ENCODE results near the gene UHRF1.
"Not testable (repeated sequence)": the region's sequence is repeated elsewhere in the genome, so short reads cannot be mapped to it uniquely, and the experiment has no call there.

The UHRF1 gene

DNA sequence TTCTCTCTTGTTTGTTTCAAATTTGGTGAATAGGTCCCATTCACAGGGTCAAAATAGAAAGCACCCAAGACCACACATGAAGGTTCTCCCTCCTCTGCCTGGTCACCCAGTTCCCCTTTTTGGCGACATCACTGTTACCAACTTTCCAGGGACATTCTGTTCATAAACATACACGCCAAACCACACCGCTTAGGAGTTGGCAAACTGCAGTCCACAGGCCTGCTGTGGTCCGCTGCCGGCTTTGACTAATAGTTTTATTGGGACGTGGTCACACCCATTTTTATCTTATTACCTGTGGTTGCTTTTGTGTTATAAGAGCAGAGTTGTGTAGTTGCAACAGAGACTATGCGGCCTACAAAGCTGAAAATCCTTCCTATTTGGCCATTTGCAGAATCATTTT, 24.2 kb downstream of the UHRF1 start:
- 80% methylated on average over 6 of the region's 7 CpGs for WGBS, 2 experiments
- Histone ChIP-seq H3K4me1 (ENCODE audit: control insufficient read depth, insufficient read depth, low read length) (no peaks in the 10 kb centered on the region), H3K27me3 (ENCODE audit: control insufficient read depth, insufficient read depth, low read length, poor library complexity, severe bottlenecking) (no peaks in the 10 kb centered on the region), H3K36me3 (ENCODE audit: control insufficient read depth, insufficient read depth, low read length) (peaks cover 42% of the 10 kb centered on the region), H3K4me3 (ENCODE audit: insufficient read depth, low read depth, low read length) (no peak overlapping the region), H3K27ac (ENCODE audit: insufficient read depth, low read depth, low read length, poor library complexity, severe bottlenecking) (no peak overlapping the region), H3K9me3 (ENCODE audit: control insufficient read depth, low read length) (no peaks in the 10 kb centered on the region)

DNA sequence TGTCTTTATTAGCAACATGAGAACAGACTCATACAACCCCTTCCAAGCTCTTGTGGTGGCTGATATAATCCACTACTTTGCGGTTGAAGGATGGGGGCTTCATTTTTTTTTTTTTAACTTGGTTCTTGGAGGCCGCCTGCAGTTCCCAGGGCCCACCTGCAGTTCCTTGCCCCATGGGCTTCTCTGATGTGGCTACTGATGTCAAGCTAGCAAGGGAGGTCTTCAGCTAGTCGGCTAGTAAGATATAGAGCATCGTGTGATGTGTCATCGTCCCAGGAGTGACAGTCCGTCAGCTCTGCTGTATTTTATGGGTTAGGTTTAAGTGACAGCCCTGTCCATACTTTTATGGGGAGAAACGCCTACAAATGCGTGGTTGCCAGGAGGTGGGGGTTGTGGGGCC, 26.1 kb downstream of the UHRF1 start:
- H3K27me3 ChIP-seq (ENCODE audit: control insufficient read depth, insufficient read depth, low read length, poor library complexity, severe bottlenecking), result no peaks in the 10 kb centered on the region
- no peaks in the 10 kb centered on the region for H3K4me1 ChIP-seq (ENCODE audit: control insufficient read depth, insufficient read depth, low read length)
- no peak overlapping the region for H3K4me3 ChIP-seq (ENCODE audit: insufficient read depth, low read depth, low read length)
- H3K27ac ChIP-seq (ENCODE audit: insufficient read depth, low read depth, low read length, poor library complexity, severe bottlenecking), result no peak overlapping the region
- 95 to 96% methylated on average over 8 of the region's 8 CpGs for WGBS, 2 experiments
- H3K9me3 ChIP-seq (ENCODE audit: control insufficient read depth, low read length), result no peaks in the 10 kb centered on the region
- peaks cover 36% of the 10 kb centered on the region for H3K36me3 ChIP-seq (ENCODE audit: control insufficient read depth, insufficient read depth, low read length)

DNA sequence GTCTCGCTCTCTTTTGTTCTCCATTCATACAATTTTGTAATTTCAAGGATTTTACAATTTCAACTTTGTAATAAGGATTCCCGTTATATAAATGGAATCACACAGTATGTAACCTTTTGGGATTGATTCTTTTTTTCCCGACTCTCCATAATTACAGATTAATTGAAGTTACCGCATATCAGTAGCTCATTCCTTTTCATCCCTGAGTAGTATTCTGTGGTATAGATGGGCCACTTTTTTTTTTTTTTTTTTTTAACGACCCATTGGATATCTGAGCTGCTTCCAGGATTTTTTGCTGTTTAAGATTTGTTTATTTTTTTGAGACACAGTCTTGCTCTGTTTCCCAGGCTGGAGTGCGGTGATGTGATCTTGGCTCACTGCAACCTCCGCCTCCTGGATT, 27.8 kb downstream of the UHRF1 start:
- H3K9me3 ChIP-seq (ENCODE audit: control insufficient read depth, low read length), result no peaks in the 10 kb centered on the region
- no peaks in the 10 kb centered on the region for H3K4me1 ChIP-seq (ENCODE audit: control insufficient read depth, insufficient read depth, low read length)
- H3K4me3 ChIP-seq (ENCODE audit: insufficient read depth, low read depth, low read length), result no peak overlapping the region
- no peak overlapping the region for H3K27ac ChIP-seq (ENCODE audit: insufficient read depth, low read depth, low read length, poor library complexity, severe bottlenecking)
- 97 to 98% methylated on average over 6 to 7 of the region's 7 CpGs for WGBS, 2 experiments
- no peaks in the 10 kb centered on the region for H3K27me3 ChIP-seq (ENCODE audit: control insufficient read depth, insufficient read depth, low read length, poor library complexity, severe bottlenecking)
- H3K36me3 ChIP-seq (ENCODE audit: control insufficient read depth, insufficient read depth, low read length), result peaks cover 37% of the 10 kb centered on the region

DNA sequence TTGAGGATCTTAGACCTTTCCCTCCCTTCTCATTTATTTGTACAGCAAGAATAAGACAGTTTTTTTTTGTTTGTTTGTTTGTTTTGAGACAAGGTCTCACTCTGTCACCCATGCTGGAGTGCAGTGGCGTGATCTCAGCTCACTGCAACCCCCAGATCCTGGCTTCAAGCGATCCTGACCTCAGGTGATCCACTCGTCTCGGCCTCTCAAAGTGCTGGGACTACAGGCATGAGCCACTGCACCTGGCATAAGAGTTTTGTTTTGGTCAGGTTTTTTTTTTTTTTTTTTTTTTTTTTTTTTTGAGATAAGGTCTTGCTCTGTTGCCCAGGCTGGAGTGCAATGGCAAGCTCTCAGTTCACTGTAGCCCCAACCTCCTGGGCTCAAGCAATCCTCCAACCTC, 29.2 kb downstream of the UHRF1 start:
- WGBS, 2 experiments, result 98% methylated on average over 4 of the region's 4 CpGs
- H3K4me1 ChIP-seq (ENCODE audit: control insufficient read depth, insufficient read depth, low read length); H3K27ac ChIP-seq (ENCODE audit: insufficient read depth, low read depth, low read length, poor library complexity, severe bottlenecking); H3K27me3 ChIP-seq (ENCODE audit: control insufficient read depth, insufficient read depth, low read length, poor library complexity, severe bottlenecking); H3K4me3 ChIP-seq (ENCODE audit: insufficient read depth, low read depth, low read length); H3K9me3 ChIP-seq (ENCODE audit: control insufficient read depth, low read length): not testable (repeated sequence)
- peaks cover 31% of the 10 kb centered on the region for H3K36me3 ChIP-seq (ENCODE audit: control insufficient read depth, insufficient read depth, low read length)

DNA sequence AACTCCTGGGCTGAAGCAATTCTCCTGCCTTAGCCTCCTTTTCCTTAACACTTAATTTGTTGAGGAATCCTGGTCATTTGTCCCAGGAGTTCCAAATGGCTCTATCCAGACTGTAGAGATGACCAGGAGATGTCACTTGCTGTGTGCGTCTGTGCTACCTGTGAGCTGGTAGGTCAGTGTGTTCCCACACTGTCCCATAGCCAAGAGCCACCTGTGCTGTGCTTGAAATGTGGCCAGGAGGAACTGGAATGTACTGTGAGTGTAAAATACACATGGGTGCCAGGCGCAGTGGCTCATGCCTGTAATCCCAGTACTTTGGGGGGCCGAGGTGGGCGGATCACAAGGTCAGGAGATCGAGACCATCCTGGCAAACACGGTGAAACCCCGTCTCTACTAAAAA, 30.2 kb downstream of the UHRF1 start:
- no peaks in the 10 kb centered on the region for H3K27me3 ChIP-seq (ENCODE audit: control insufficient read depth, insufficient read depth, low read length, poor library complexity, severe bottlenecking)
- 92 to 98% methylated on average over 7 of the region's 7 CpGs for WGBS, 2 experiments
- H3K9me3 ChIP-seq (ENCODE audit: control insufficient read depth, low read length), result no peaks in the 10 kb centered on the region
- H3K4me1 ChIP-seq (ENCODE audit: control insufficient read depth, insufficient read depth, low read length), result no peaks in the 10 kb centered on the region
- H3K4me3 ChIP-seq (ENCODE audit: insufficient read depth, low read depth, low read length), result no peak overlapping the region
- no peak overlapping the region for H3K27ac ChIP-seq (ENCODE audit: insufficient read depth, low read depth, low read length, poor library complexity, severe bottlenecking)
- H3K36me3 ChIP-seq (ENCODE audit: control insufficient read depth, insufficient read depth, low read length), result peaks cover 28% of the 10 kb centered on the region

DNA sequence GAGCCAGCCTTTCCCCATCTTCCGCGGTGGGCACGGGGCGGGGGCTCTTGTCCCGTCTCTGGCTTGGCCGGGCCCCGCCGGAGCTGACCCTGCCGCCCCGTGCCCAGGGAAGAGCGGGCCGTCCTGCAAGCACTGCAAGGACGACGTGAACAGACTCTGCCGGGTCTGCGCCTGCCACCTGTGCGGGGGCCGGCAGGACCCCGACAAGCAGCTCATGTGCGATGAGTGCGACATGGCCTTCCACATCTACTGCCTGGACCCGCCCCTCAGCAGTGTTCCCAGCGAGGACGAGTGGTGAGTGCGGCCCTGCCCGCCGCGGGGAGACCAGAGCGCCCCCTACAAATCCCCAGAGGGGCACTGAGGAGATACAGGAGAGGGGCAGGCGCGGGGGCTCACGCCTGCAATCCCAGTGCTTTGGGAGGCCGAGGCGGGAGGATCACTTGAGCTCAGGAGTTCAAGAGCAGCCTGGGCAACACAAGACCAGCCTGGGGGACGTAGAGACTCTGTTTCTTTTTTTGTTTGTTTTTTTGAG, 32.4 kb downstream of the UHRF1 start:
- not testable (repeated sequence) for H3K27me3 ChIP-seq (ENCODE audit: control insufficient read depth, insufficient read depth, low read length, poor library complexity, severe bottlenecking); H3K4me1 ChIP-seq (ENCODE audit: control insufficient read depth, insufficient read depth, low read length); H3K9me3 ChIP-seq (ENCODE audit: control insufficient read depth, low read length); H3K27ac ChIP-seq (ENCODE audit: insufficient read depth, low read depth, low read length, poor library complexity, severe bottlenecking); H3K4me3 ChIP-seq (ENCODE audit: insufficient read depth, low read depth, low read length)
- 94 to 96% methylated on average over 35 of the region's 35 CpGs for WGBS, 2 experiments
- H3K36me3 ChIP-seq (ENCODE audit: control insufficient read depth, insufficient read depth, low read length), result peaks cover 31% of the 10 kb centered on the region

DNA sequence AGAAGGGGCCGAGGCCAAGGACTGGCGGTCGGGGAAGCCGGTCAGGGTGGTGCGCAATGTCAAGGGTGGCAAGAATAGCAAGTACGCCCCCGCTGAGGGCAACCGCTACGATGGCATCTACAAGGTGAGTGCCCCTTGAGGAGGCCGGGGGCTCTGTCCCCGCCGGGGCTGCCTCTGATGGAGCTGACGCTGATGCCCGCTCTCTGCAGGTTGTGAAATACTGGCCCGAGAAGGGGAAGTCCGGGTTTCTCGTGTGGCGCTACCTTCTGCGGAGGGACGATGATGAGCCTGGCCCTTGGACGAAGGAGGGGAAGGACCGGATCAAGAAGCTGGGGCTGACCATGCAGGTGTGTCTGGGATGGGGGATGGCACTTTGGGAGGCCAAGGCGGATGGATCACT, 41.3 kb downstream of the UHRF1 start:
- H3K27me3 ChIP-seq (ENCODE audit: control insufficient read depth, insufficient read depth, low read length, poor library complexity, severe bottlenecking); H3K27ac ChIP-seq (ENCODE audit: insufficient read depth, low read depth, low read length, poor library complexity, severe bottlenecking); H3K9me3 ChIP-seq (ENCODE audit: control insufficient read depth, low read length); H3K4me1 ChIP-seq (ENCODE audit: control insufficient read depth, insufficient read depth, low read length); H3K4me3 ChIP-seq (ENCODE audit: insufficient read depth, low read depth, low read length): not testable (repeated sequence)
- H3K36me3 ChIP-seq (ENCODE audit: control insufficient read depth, insufficient read depth, low read length), result peaks cover 58% of the 10 kb centered on the region
- 91% methylated on average over 23 of the region's 23 CpGs for WGBS, 2 experiments

DNA sequence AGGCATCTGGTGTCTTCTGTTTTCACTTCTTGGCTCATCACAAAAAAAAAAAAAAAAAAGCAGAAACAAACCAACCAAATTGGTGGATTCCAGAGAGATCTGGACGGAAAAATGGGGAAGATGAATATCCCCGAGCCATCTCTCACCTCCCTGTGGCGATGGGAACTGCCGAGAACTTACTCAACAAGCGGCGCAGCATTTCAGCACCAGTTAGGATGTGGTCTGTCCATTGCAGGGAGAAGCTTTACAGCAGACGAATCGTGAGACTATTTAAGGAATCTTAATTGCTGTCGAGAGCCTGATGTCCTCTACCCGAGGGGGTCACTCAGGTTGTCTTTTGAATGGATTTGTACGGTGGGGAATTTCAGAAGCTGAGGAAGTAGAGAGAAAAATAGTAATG, 42.4 kb downstream of the UHRF1 start:
- no peaks in the 10 kb centered on the region for H3K27me3 ChIP-seq (ENCODE audit: control insufficient read depth, insufficient read depth, low read length, poor library complexity, severe bottlenecking)
- H3K4me1 ChIP-seq (ENCODE audit: control insufficient read depth, insufficient read depth, low read length), result no peaks in the 10 kb centered on the region
- no peak overlapping the region for H3K4me3 ChIP-seq (ENCODE audit: insufficient read depth, low read depth, low read length)
- H3K9me3 ChIP-seq (ENCODE audit: control insufficient read depth, low read length), result no peaks in the 10 kb centered on the region
- 96 to 97% methylated on average over 11 of the region's 11 CpGs for whole genome bisulfite sequencing, 2 experiments
- H3K36me3 ChIP-seq (ENCODE audit: control insufficient read depth, insufficient read depth, low read length), result peaks cover 57% of the 10 kb centered on the region
- H3K27ac ChIP-seq (ENCODE audit: insufficient read depth, low read depth, low read length, poor library complexity, severe bottlenecking), result no peak overlapping the region

DNA sequence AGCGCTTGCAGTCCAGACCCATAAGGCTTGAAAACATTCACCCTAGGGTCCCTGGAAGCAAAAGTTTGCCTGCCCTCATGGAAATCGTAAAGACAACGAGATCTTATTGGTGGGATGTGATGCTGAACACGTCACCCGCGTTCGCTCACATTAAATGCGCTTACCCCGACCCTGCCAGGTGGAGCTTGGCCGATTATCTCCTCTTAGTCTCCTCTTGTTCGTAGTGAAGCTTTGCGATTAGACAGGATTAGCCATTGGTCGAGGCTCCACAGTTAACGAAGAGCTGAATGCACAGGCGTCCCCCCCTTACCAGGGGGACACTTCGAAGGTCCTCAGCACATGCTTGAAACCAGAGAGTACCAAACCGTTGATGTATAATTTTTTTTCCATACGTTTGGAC, 43.6 kb downstream of the UHRF1 start:
- Histone ChIP-seq H3K27me3 (ENCODE audit: control insufficient read depth, insufficient read depth, low read length, poor library complexity, severe bottlenecking) (no peaks in the 10 kb centered on the region), H3K4me3 (ENCODE audit: insufficient read depth, low read depth, low read length) (no peak overlapping the region), H3K9me3 (ENCODE audit: control insufficient read depth, low read length) (no peaks in the 10 kb centered on the region), H3K4me1 (ENCODE audit: control insufficient read depth, insufficient read depth, low read length) (no peaks in the 10 kb centered on the region), H3K27ac (ENCODE audit: insufficient read depth, low read depth, low read length, poor library complexity, severe bottlenecking) (no peak overlapping the region), H3K36me3 (ENCODE audit: control insufficient read depth, insufficient read depth, low read length) (peaks cover 51% of the 10 kb centered on the region)
- WGBS, 2 experiments, result 96 to 97% methylated on average over 18 of the region's 18 CpGs

DNA sequence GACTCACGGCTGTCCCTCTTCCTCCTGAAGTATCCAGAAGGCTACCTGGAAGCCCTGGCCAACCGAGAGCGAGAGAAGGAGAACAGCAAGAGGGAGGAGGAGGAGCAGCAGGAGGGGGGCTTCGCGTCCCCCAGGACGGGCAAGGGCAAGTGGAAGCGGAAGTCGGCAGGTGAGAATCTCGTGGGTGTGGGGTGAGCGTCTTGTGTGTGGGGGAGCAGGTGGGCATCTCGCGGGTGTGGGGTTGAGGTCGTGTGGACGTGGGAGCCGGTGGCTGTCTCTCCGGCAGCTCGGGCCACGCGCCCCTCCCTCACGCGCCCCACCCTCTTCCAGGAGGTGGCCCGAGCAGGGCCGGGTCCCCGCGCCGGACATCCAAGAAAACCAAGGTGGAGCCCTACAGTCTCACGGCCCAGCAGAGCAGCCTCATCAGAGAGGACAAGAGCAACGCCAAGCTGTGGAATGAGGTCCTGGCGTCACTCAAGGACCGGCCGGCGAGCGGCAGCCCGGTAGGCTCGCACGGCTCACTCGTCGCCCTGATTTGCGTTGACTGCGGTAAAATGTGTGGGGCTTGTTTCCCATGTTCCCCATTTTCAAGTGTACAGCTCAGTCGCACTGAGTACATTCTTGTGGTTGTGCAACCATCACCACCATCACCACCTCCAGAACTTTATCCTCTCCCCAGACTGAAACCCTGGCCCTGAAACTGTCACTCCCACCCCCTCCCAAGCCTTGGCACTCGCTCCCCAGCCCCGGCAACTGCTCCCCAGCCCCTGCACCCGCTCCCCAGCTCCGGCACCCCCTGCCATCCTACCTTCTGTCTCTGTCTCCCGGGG, 45.2 kb downstream of the UHRF1 start:
- not testable (repeated sequence) for H3K4me3 ChIP-seq (ENCODE audit: insufficient read depth, low read depth, low read length); H3K4me1 ChIP-seq (ENCODE audit: control insufficient read depth, insufficient read depth, low read length); H3K9me3 ChIP-seq (ENCODE audit: control insufficient read depth, low read length); H3K27ac ChIP-seq (ENCODE audit: insufficient read depth, low read depth, low read length, poor library complexity, severe bottlenecking); H3K27me3 ChIP-seq (ENCODE audit: control insufficient read depth, insufficient read depth, low read length, poor library complexity, severe bottlenecking)
- peaks cover 41% of the 10 kb centered on the region for H3K36me3 ChIP-seq (ENCODE audit: control insufficient read depth, insufficient read depth, low read length)
- WGBS, 2 experiments, result 92 to 94% methylated on average over 44 to 46 of the region's 46 CpGs
